ENCODE data around the gene OTOP2. TPM values are rescaled to one million over a fixed set of nuclear protein-coding genes. Genes with fewer than 3 reads are reported as not detected.
A peak's percentile ranks its signal among the peaks of the same experiment; 100 is the strongest.

OTOP2 gene
- total and polyA plus RNA-seq, 2 donors from 2014 or later, result not detected

DNA sequence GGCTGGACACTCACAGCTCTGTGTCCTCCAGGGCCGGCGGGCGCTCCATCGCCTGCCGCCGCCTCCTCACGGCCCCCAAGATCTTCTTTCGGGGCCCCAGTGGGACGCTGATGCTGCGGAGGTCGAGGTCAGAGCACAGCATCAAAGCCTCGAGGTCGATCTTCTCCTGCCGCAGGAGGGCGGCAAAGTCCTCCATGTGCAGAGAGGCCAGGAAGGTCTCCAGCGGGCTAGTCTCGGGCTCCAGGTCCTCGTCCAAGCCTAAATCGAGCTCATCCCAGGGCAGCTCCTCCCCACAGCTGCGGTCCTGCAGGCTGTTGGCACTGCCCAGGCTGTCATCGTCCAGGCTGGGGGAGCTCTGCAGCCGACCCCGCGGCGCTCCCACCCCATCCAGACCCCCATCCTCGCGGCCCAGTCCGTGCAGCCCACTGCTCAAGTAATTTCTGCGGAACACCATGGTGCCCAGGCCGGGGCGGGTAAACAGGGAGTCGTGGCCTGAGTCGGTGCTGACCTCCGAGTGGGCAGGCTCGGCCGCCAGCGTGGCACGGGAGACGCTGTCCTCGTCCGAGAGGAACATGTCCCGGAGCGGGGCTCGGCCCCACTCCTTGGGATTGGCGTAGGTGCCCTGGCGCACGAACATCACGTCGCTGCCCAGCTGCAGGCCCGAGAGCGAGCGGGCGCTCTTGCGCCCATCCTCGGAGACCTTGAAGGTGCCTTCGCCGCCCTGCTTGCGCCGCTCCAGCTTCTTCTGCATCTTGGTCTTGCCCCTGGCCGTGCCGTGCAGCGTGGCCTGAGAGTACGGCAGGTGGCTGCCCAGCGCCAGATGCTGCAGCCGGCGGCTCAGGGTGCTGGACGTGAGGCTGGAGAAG, 4.4 kb upstream of the OTOP2 start:
- intact Hi-C loops (cut with DNase I), result no loop called here
- Histone ChIP-seq H3K4me3 (ENCODE audit: low read length in 3 of 3) (no peak overlapping the region), H3K27me3 (ENCODE audit: control insufficient read depth, insufficient read depth, low read length) (peaks cover 6% of the 10 kb centered on the region), H3K36me3 (ENCODE audit: control insufficient read depth in 2 of 3, insufficient read depth in 3 of 3, low read length in 3 of 3) (no peaks in the 10 kb centered on the region), H3K9me3 (ENCODE audit: control insufficient read depth in 2 of 3, insufficient read depth in 1 of 3, low read length in 3 of 3) (no peaks in the 10 kb centered on the region), H3K4me1 (ENCODE audit: control insufficient read depth in 2 of 3, insufficient read depth in 2 of 3, low read depth in 1 of 3, low read length in 3 of 3) (peaks cover 0 to 8% (median 0%) of the 10 kb centered on the region in 3 donors), H3K9ac (ENCODE audit: low read length in 3 of 3) (no peak overlapping the region), H3K27ac (ENCODE audit: low read depth in 2 of 2, low read length in 2 of 2) (no peak overlapping the region)
- DNase-seq, result peak in 2 of 5 donors; percentile 24 to 45
- no peak for FAIRE-seq
- no peak for TF ChIP-seq CTCF (IDR thresholded peaks at IDR 0.05; ENCODE audit: borderline replicate concordance, extremely low read depth, insufficient read depth)

DNA sequence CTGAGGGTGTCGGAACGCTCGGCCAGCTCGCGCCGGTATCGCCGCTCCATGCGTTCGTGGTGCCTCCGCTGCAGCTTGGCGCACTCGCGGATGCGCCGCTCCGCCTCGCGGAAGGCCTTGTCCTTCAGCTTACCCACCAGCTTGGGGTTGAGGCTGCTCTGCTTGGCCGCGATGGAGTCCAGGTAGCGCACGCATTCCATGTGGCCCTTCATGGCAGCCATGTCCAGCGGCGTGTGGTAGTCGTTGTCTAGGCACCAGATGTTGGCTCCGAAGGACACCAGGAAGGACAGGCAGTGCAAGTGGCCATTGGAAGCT, 3.8 kb upstream of the OTOP2 start:
- intact Hi-C loops (cut with DNase I), result no loop called here
- H3K4me1 ChIP-seq (ENCODE audit: control insufficient read depth in 2 of 3, insufficient read depth in 2 of 3, low read depth in 1 of 3, low read length in 3 of 3), result peaks cover 0 to 8% (median 0%) of the 10 kb centered on the region in 3 donors
- peaks cover 12% of the 10 kb centered on the region for H3K27me3 ChIP-seq (ENCODE audit: control insufficient read depth, insufficient read depth, low read length)
- H3K9ac ChIP-seq (ENCODE audit: low read length in 3 of 3), result no peak overlapping the region
- no peak for TF ChIP-seq CTCF (IDR thresholded peaks at IDR 0.05; ENCODE audit: borderline replicate concordance, extremely low read depth, insufficient read depth)
- no peak overlapping the region for H3K27ac ChIP-seq (ENCODE audit: low read depth in 2 of 2, low read length in 2 of 2)
- H3K9me3 ChIP-seq (ENCODE audit: control insufficient read depth in 2 of 3, insufficient read depth in 1 of 3, low read length in 3 of 3), result no peaks in the 10 kb centered on the region
- H3K36me3 ChIP-seq (ENCODE audit: control insufficient read depth in 2 of 3, insufficient read depth in 3 of 3, low read length in 3 of 3), result no peaks in the 10 kb centered on the region
- FAIRE-seq, result no peak
- H3K4me3 ChIP-seq (ENCODE audit: low read length in 3 of 3), result no peak overlapping the region
- no peak for DNase-seq

DNA sequence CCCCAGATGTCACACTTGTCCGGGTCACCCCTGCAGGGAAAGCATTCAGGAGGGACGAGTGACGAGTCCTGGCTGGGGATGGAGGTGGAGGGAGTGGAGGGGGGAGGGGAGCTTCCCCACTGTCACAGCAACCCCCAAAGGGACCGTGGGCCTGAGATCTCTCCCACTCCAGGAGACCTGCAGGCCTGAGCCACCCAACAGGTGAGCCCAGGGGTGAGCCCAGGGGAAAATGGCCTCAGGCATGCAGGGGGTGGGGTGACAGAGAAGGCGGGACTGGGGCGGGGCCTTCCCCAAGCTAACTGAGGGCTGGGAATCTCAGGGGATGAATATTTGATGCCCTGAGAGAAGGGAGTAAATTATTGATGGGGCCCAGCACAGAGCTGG, 3.4 kb upstream of the OTOP2 start:
- H3K36me3 ChIP-seq (ENCODE audit: control insufficient read depth in 2 of 3, insufficient read depth in 3 of 3, low read length in 3 of 3), result no peaks in the 10 kb centered on the region
- H3K27me3 ChIP-seq (ENCODE audit: control insufficient read depth, insufficient read depth, low read length), result peaks cover 16% of the 10 kb centered on the region
- peaks cover 0 to 8% (median 0%) of the 10 kb centered on the region in 3 donors for H3K4me1 ChIP-seq (ENCODE audit: control insufficient read depth in 2 of 3, insufficient read depth in 2 of 3, low read depth in 1 of 3, low read length in 3 of 3)
- no peak overlapping the region for H3K9ac ChIP-seq (ENCODE audit: low read length in 3 of 3)
- no peak overlapping the region for H3K27ac ChIP-seq (ENCODE audit: low read depth in 2 of 2, low read length in 2 of 2)
- no peak for TF ChIP-seq CTCF (IDR thresholded peaks at IDR 0.05; ENCODE audit: borderline replicate concordance, extremely low read depth, insufficient read depth)
- DNase-seq, result peak in 4 of 5 donors; percentile 29 to 65 (median 38)
- FAIRE-seq, result no peak
- intact Hi-C loops (cut with DNase I), result no loop called here
- no peaks in the 10 kb centered on the region for H3K9me3 ChIP-seq (ENCODE audit: control insufficient read depth in 2 of 3, insufficient read depth in 1 of 3, low read length in 3 of 3)
- H3K4me3 ChIP-seq (ENCODE audit: low read length in 3 of 3), result no peak overlapping the region

Data from kidney (tissue), 14 donors.